Measurements from ENCODE around the gene MYO5B.
A peak's percentile ranks its signal among the peaks of the same experiment; 100 is the strongest.
"Not testable (repeated sequence)": the region's sequence is repeated elsewhere in the genome, so short reads cannot be mapped to it uniquely, and the experiment has no call there.

The MYO5B gene

DNA sequence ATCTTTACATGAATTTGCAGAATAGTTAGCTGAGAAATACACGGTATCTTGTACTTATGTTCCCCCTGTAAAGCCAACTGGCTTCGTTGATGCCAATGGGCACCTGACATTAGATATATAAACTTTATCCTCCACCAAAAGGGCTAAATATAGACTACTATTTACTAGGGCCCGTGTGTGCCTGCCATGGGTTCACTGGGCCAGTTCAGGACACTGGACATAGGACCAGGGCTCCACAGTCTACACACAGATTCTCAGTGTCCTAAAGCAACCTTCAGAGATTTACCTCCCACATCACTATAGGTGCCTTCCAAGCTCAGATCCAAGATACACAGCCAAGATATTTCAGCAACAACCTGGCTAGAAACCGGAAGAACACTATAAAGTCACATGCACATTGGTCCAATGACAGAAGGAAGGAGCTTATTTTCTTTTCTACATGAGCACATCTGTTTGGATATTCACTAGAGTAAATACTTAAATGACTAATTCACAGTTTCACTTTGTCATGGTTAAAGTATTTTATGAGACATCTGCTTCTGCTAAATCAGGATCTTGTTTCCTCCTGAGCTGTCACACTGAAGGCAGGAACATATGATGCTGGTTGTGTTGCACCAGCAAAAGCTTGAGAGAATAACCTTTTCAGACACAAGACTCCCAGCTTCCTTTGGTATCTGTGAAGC lies 95.1 kb downstream of the MYO5B start:
- DNase-seq (ENCODE audit: low spot score), result no peak

DNA sequence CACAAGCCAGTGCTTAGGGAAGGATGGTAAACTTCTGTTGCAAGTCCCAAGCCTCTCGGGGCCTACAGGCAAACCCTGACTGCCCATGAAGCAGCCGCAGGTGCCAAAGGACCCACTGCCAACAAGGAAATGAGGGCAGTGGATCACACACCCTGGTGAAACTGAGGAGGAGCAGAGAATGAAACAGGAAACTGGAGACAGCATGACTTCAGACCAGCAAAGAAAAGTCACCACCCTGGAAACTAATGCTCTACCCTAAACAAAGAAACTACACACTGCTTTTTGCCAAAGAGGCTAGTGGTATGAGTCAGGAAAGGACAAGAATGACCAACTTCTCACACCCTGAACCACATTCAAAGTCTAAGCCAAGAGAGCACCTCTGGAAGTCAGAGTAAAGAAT lies 97.2 kb downstream of the MYO5B start:
- DNase-seq (ENCODE audit: low spot score), result no peak

GRCh38 chr18:50096766-50097435 lies 98.0 kb downstream of the MYO5B start:
- DNase-seq (ENCODE audit: low spot score), result no peak

DNA sequence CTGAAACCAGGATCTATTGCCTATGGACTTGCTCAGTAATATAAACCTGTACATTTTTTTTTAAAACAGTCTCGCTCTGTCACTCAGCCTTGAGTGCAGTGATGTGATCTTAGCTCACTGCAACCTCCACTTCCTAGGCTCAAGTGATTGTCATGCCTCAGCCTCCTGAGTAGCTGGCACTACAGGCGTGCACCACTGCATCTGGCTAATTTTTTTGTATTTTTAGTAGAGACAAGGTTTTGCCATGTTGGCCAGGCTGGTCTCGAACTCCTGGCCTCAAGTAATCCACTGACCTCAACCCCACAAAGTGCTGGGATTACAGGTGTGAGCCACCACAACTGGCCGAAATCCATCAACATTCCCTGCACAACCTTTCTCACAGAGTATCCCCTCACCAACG lies 100.2 kb downstream of the MYO5B start:
- DNase-seq (ENCODE audit: low spot score), result not testable (repeated sequence)

DNA sequence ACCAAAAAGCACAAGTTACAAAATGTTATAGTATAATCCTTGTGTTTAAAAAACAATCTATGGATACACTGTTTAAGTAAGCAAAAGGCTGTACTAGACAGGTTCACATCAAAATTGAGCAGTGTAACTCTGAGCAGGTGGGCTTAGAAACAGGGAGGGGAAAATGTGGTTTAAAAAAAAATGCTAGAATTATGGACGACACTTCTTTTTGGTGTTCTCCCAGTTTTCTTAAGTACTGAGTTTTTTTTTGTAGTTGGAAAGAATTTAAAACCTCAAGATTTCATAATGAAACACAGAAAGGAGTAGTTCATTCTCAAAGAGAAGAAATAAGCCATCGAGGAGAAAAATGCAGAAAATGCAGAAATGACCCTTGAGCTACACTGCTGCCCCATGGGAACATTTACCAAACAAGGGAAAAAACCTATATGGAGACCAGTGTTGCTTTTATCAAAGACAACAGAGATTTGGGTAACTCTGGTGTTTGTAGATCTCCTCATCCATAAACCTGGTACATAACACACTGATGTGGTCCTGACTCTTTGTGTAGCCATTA lies 100.7 kb downstream of the MYO5B start:
- DNase-seq (ENCODE audit: low spot score), result no peak

DNA sequence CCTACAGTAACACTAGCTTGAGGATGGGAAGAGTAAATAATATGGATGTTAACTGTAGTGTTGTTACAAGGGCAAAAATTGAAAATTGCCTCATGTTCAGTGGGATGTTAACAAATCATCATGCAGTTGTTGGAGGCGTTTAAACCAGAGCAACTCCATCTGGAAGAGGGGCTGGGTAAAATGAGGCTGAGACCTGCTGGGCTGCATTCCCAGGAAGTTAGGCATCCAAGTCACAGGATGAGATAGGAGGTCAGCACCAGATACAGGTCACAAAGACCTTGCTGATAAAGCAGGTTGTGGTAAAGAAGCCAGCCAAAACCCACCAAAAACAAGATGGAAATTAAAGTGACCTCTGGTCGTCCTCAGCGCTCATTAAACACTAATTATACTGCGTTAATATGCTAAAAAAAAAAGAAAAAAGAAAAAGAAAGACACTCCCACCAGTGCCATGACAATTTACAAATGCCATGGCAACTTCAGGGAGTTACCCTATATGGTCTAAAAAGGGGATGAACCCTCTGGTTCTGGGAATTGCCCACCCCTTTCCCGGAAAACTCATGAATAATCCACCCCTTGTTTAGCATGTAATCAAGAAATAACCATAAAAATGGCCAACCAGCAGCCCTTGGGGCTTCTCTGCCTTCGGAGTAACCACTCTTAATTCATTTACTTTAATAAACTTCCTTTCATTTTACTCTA lies 101.4 kb downstream of the MYO5B start:
- no peak for DNase-seq (ENCODE audit: low spot score)

- DNase-seq (ENCODE audit: low spot score), result no peak
Measured at GRCh38 chr18:50092245-50092805, 102.6 kb downstream of the MYO5B start.

DNA sequence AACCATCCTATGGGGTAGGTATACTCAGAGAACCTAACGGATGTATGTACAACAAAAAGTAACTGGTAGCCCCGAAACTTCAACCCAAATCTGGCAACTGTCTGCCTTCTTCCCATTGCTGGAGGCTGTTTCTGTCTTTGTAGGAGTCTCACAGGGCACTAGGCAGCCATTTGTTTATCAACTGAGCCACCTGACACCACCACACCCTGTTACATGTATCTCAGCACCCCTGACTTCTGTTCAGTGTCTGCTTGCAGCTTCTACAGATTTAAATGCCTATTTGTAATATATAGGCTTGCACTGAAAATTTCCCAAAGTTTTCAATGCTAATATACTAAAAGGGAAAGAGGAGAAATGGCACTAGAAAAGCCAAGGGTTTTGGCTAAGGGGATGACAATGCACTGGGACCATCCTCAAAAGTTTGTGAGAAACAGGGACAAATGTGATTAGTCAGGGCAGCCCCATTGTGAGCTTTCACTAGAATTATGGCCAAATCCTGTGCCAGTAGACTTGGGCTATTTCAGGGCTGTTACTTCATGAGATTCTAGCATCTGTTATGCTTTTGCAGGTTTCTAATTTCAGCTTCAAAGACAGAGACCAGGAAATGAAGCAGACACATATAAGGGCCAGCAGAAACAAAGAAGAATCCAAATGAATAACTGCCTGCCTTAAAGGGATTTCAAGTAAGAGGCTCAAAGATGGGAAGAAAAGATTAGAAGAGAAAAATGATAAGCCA lies 103.3 kb downstream of the MYO5B start:
- DNase-seq (ENCODE audit: low spot score), result no peak

GRCh38 chr18:50090370-50091312 lies 104.3 kb downstream of the MYO5B start:
- no peak for DNase-seq (ENCODE audit: low spot score)

DNA sequence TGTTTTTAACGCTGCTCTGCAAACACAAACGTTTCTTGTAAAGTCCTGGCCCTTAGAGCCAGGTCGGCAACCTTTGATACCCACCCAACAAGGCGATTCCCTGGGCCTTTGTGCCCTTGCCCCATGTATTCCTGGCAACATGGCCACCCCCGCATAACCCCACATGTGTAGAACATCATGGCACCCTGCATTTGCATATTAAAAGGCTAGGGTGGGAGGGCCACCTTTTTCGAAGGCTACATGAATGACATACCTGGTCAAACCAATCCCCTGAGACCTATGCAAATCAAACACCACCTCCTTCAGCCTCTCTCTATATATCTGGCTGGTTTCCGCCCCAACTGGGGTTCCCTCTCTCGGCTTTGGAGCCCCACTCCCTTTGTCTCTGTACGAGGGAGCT lies 105.2 kb downstream of the MYO5B start:
- no peak for DNase-seq (ENCODE audit: low spot score)

DNA sequence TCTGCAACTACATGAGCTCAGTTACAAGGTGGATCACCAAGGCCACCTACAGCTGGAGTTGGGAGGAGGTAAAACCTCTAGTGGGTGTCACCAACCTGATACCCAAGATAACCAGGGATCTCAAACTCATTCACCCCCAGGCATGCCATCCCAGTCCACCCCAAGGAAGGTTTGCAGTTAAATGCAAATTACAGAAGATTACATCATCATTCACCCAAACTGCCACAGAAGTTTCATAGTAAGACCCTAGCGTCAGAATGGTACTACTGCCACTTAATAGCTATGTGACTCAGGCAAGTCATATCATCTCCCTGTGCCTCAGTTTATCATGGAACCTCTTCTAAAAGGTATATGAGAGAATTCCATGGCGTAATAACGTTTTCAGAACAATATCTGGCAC lies 111.2 kb downstream of the MYO5B start:
- DNase-seq (ENCODE audit: low spot score), result no peak

DNA sequence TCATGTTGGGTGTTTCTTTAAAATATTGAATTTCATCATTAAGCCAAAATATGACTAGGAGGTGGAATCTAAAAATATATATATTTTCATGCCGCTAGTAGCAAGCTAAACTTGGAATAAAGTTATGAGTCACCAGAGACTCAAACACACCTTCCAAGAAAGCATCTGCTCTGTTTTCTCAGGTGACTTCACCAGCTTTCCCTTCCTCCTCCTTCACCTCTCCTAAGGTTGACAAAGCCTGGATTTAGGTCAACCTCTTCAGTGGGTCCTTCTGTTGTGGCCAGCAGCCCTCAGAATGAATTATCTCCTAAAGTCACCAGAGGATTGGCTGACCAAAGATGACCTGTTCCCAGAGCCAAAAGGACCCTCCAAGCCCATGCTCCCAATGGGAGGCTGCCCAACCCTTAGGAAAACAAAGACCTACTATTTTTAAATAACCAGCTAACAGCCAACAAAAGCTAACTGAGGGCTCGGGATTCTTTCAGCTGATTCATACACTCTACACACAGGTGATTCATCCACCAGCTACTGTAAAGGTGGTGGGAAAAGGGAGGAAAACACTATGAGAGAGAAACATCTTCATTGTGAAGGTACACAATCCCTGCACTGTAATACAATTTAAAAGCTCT lies 113.9 kb downstream of the MYO5B start:
- DNase-seq (ENCODE audit: low spot score), result no peak

DNA sequence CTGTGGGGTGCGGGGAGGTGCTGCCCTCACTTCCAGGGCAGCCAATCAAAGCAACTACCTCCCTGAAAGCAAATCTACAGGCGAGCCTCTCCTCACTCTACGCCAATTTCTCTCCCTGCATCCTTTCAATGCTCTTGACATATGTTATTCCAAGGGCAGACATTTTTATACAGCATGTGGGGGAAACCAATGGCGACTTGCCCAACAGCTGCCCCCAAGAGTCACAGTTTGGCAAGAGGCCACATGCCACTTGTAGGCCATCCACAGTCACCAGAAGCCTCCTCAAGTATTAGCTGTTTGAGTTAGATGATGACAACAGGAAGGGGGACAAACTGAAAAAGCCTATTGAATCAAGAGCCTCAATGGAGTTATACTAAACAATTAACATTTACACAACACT lies 114.6 kb downstream of the MYO5B start:
- no peak for DNase-seq (ENCODE audit: low spot score)

- peak; percentile 75 for DNase-seq (ENCODE audit: low spot score)
Measured at GRCh38 chr18:50079571-50080295, 115.2 kb downstream of the MYO5B start.

- DNase-seq (ENCODE audit: low spot score), result no peak
Measured at GRCh38 chr18:50076277-50076676, 118.7 kb downstream of the MYO5B start.

DNA sequence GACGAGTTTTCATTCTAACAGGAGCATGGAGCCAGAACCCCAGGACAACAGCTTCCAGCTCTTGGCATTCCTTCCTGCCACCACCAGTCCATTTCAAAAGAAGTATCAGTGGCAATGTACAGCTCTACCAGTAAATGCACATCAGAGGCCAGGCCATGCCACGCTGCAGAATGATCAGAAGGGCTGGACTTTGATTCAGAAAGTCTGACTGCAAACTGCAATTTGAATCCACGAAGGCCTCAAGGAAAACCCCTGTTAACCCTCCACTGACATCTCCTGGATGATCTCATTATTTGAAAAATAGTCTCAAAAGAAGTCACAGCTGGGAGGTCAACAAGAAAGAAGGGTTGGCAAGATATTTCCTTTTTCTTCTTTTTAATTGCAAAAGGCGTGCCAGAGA lies 119.2 kb downstream of the MYO5B start:
- no peak for DNase-seq (ENCODE audit: low spot score)

DNA sequence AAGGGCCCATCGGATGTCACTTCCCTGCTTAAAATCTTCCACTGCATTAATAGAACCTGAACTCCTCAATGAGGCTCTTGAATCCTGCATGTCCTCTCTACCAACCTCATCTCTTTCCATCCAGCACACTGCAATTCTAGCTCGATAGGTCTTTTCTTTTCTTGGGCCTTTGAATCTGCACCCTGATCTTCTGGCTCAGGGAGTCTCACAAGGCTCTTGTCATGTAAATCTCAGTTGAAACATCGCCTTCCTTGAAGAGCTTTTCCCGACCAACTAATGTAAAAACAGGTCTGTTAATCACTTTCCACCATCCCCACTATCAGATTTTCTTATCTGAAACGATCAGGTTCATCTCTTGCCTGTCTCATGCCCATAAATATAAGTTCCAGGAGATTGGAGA lies 120.5 kb downstream of the MYO5B start:
- DNase-seq (ENCODE audit: low spot score), result no peak

DNA sequence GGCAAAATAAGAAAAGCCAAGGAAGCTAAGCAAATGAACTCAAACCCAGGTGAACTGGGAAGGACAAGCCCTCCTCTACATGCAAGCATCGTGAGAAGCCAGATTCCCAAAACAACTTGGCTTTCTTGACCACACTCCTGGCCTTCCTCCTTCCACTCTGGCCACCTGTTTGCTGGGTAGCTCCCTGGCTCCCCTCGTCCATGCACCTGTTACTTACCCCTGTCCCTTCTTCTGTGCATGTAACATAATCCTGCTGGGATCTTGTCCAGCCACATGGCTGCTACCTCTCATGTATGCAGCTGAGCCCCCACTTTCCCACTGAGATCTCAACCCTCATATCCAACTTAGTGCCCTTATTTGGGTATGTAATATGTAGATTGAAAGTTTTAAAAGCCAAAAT lies 121.6 kb downstream of the MYO5B start:
- no peak for DNase-seq (ENCODE audit: low spot score)

- DNase-seq (ENCODE audit: low spot score), result no peak
Measured at GRCh38 chr18:50072146-50072545, 122.8 kb downstream of the MYO5B start.

- DNase-seq (ENCODE audit: low spot score), result no peak
Measured at GRCh38 chr18:50071397-50071796, 123.5 kb downstream of the MYO5B start.

All from pons (tissue), 1 donor.